Measurements from ENCODE around the gene RHOU.

RHOU gene

DNA sequence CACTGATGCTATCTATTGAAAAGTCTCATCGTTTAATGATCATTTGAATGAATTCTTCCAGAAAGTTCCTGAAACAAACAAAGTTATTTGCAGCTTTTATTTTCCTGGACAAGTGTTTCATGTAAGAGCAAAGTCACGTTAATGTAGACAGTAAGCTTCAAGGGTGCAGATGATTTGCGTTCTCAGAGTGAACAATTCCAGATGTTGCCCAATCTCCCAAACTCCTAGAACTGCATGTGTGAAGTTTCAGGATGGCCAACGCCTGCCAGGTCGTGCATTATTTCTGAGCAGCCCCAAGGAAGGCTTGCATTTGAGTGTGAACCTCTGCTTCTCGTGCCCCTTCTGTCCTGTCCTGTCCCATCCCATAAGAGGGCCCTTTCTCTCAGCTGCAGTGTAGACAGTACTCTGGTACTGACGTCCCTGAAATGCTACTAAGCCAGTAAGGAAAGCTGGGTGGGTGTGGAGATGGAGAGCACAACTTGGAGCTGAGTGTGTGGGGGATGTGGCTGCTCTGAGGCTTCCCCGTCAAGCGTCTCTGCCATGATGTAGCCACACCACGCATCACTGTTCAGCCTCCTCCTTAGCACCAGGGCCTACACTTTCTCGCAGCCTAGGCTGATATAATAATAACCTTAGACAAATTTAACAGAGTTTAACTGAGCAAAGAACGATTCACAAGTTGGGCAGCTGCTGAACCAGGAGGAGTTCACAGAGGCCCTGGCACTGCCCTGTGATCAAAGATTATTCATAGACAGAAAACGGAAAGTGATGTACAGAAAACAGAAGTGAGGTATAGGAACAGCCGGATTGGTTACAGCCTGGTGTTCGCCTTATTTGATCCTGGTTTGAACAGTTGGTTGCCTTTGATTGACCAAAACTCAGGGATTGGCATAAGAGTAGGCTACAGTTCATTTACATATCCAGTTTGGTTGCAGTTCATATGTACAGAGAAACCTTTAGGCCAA is 50.4 kb downstream of the RHOU start:
- DNase-seq = no peak

- DNase-seq = no peak
Measured at GRCh38 chr1:228786361-228787129, 51.3 kb downstream of the RHOU start.

DNA sequence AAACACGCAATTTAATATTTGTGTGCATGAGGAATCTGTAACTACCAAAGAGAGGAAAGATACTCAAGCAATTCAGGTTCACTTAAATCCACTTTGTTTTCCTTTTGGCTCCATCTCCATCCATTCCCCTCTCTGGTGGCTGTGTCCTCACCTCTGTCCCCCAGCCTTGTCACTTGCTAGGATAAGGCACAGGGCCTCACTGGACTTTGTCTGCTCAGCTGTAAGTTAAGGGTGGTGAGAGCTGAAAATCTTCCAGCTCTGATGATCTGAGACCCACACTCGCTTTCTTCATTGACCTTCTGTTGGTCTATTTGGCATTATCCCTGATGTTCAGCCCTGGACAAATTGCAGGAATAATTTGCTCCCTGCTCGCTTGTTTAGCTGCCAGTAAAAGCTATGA is 56.5 kb downstream of the RHOU start:
- DNase-seq = no peak

DNA sequence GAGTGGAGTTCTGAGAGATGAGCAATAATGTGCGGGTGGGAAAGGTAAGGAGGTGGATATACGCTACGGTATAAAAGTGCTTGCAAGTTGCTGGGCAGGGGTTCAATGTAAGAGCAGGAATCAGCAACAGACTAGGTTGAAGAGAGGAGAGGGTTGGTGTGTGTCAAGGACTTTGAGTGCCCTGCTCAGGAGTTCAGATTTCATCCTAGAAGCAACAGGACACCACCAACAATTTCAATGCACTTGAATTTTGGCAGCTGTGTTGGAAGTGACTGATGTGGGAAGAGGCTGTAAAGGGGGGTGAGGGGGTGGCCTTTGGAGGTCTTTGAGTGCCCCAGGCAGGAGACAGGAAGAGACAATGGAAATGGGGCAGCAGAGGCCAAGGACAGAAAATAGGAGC is 57.3 kb downstream of the RHOU start:
- DNase-seq = no peak

- DNase-seq = peak; percentile 36
Measured at GRCh38 chr1:228793032-228793431, 57.8 kb downstream of the RHOU start.

GRCh38 chr1:228794173-228794572 is 58.9 kb downstream of the RHOU start:
- DNase-seq = peak; percentile 34

DNA sequence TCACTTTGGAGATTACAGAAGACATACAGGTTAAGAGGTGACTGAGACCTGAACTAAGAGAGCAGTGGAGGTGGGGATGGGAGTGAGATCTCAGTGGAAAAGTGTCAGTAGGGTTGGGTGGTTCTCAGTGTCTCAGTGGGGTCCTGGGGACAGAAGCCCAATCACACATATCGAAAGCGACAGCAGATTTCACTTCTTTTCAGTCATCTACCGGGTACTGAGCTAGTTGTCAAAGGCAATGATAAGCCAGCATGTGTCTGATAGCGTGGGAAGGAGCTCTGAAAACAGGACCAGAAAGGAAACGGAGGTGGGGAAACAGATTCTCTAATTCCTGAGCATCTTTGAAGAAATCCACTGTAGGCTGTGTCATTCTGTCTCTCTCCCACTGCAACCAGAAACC is 59.5 kb downstream of the RHOU start:
- DNase-seq = no peak

- DNase-seq = no peak
Measured at GRCh38 chr1:228795596-228795995, 60.3 kb downstream of the RHOU start.
